SK-N-MC (cell line): Measurements from ENCODE around the gene CLRN2.

Experiments used
- EZH2 ChIP-seq: fragments of 200-600 bp; sonication (generic); IDR thresholded peaks from one replicate; pipeline ENCODE4 v1.6.1; 2017; ENCODE audit warnings: antibody characterized with exemption
- FOXP2 ChIP-seq: optimal IDR thresholded peaks from 2 replicates; pipeline ENCODE3; 2011; ENCODE audit warnings: mild to moderate bottlenecking, moderate library complexity; ENCODE audit not compliant: insufficient read depth; ENCODE audit errors: extremely low read length, control extremely low read depth
- POLR2AphosphoS5 ChIP-seq: IDR thresholded peaks from 2 replicates; pipeline ENCODE4 v1.6.1; 2012; ENCODE audit warnings: mild to moderate bottlenecking, low read depth, low read length, borderline replicate concordance

- TF ChIP-seq FOXP2: no peak
- no peak for TF ChIP-seq POLR2AphosphoS5
- no peak for TF ChIP-seq EZH2
Measured at GRCh38 chr4:17562157-17562556, 47.2 kb downstream of the CLRN2 start.
